ENCODE results near the gene RASAL2.
"Not testable (repeated sequence)": the region's sequence is repeated elsewhere in the genome, so short reads cannot be mapped to it uniquely, and the experiment has no call there.

The RASAL2 gene

GRCh38 chr1:178500091-178500770 lies 406.3 kb downstream of the RASAL2 start:
- DNase-seq = no peak

GRCh38 chr1:178500936-178501554 lies 407.1 kb downstream of the RASAL2 start:
- no peak for DNase-seq

GRCh38 chr1:178501705-178502329 lies 407.9 kb downstream of the RASAL2 start:
- peak; percentile 82 for DNase-seq

GRCh38 chr1:178502330-178502714 lies 408.4 kb downstream of the RASAL2 start:
- DNase-seq = no peak

GRCh38 chr1:178502856-178503255 lies 409.0 kb downstream of the RASAL2 start:
- DNase-seq = no peak

- not testable (repeated sequence) for DNase-seq
These were observed 409.4 kb downstream of the RASAL2 start for GRCh38 chr1:178503316-178503715.

- DNase-seq = no peak
These were observed 409.9 kb downstream of the RASAL2 start for GRCh38 chr1:178503849-178504248.

- DNase-seq = no peak
These were observed 410.4 kb downstream of the RASAL2 start for GRCh38 chr1:178504286-178504685.

GRCh38 chr1:178506177-178506576 lies 412.3 kb downstream of the RASAL2 start:
- DNase-seq = no peak

GRCh38 chr1:178506669-178507068 lies 412.8 kb downstream of the RASAL2 start:
- peak; percentile 59 for DNase-seq

- no peak for DNase-seq
These were observed 415.6 kb downstream of the RASAL2 start for GRCh38 chr1:178509414-178510007.

GRCh38 chr1:178510155-178510554 lies 416.3 kb downstream of the RASAL2 start:
- DNase-seq = no peak

GRCh38 chr1:178512566-178513277 lies 418.8 kb downstream of the RASAL2 start, which contains the start of gene TEX35:
Gene TEX35 (plus strand): TSS chr1:178513109. CDS start chr1:178513189, 80 bp downstream.
- no peak for DNase-seq

GRCh38 chr1:178513278-178513983 lies 419.5 kb downstream of the RASAL2 start:
- DNase-seq = no peak

GRCh38 chr1:178516110-178516509 lies 422.2 kb downstream of the RASAL2 start:
- no peak for DNase-seq

- DNase-seq = no peak
These were observed 425.0 kb downstream of the RASAL2 start for GRCh38 chr1:178518894-178519293.

- DNase-seq = no peak
These were observed 426.9 kb downstream of the RASAL2 start for GRCh38 chr1:178520803-178521202.

GRCh38 chr1:178521241-178521640 lies 427.3 kb downstream of the RASAL2 start:
- DNase-seq = no peak

- DNase-seq = no peak
These were observed 433.2 kb downstream of the RASAL2 start for GRCh38 chr1:178527117-178527516.

GRCh38 chr1:178528228-178528952 lies 434.5 kb downstream of the RASAL2 start:
- no peak for DNase-seq

- DNase-seq = no peak
These were observed 435.0 kb downstream of the RASAL2 start for GRCh38 chr1:178528953-178529335.

Measured in hematopoietic multipotent progenitor cell treated with erythropoietin and hydrocortisone succinate and interleukin-3 and kit ligand, for 6 days (in vitro differentiated cells).